HG03457 (cell line): Measurements from ENCODE around the gene TMEM145.

Source experiments
- ATAC-seq: cut with Tn5 transposase; IDR thresholded peaks from one replicate; pipeline ENCODE4 v1.9.1; 2021; ENCODE audit warnings: moderate number of reproducible peaks; ENCODE audit not compliant: unreplicated experiment

The TMEM145 gene

GRCh38 chr19:42357290-42357689 is 44.2 kb downstream of the TMEM145 start:
- ATAC-seq, result no peak

DNA sequence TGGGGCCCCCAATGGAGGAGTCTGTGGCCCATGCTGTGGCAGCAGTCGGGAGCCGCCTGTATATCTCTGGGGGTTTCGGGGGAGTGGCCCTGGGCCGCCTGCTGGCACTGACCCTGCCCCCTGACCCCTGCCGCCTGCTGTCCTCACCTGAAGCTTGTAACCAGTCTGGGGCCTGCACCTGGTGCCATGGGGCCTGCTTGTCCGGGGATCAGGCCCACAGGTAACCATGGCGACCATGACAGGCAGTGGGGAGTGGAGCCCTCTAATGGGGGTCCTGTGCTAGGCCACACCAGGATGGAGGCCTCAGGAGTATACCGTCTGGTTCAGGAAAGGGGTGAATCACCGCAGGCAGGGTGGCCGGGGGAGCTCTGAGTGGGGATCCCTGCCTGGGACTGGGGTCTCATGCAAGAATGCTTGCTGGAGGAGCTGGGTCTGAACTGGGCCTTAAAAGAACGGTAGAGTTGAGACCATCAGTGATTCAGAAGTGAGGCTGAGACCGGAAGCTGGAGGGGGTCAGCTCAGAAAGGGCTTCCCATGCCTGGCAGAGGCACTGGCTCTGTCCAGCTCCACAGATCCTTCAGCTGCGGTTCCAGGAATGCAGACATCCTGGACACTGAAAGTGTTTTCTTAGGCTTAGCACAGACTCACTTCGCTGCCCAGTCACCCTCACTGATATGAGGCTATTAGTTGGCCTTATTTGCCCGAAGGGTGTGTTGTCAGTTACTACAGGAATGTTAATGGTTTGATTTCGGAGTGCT is 47.9 kb downstream of the TMEM145 start:
- no peak for ATAC-seq

DNA sequence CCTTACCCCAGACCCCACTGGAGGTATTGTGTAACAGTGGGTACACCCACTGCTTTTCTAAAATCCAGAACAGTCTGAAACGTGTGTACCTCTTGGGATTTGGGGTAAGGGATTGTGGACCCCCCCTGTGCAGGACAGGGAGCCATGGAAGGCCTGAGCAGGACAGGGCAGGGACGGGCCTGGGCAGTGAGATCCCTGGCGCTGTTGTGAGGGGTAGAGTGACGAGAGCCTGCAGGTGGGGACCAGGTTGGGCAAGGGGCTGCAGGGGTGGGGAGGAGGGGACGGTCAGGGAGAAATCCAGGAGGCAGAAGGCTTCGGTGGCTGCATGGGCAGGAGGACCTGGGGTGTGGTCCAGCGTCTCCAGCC is 48.4 kb downstream of the TMEM145 start:
- no peak for ATAC-seq

- no peak for ATAC-seq
These were observed 49.2 kb downstream of the TMEM145 start for GRCh38 chr19:42362342-42362741.

GRCh38 chr19:42362891-42363440 is 49.9 kb downstream of the TMEM145 start:
- ATAC-seq, result no peak

GRCh38 chr19:42363614-42364346 is 50.7 kb downstream of the TMEM145 start:
- ATAC-seq, result no peak

DNA sequence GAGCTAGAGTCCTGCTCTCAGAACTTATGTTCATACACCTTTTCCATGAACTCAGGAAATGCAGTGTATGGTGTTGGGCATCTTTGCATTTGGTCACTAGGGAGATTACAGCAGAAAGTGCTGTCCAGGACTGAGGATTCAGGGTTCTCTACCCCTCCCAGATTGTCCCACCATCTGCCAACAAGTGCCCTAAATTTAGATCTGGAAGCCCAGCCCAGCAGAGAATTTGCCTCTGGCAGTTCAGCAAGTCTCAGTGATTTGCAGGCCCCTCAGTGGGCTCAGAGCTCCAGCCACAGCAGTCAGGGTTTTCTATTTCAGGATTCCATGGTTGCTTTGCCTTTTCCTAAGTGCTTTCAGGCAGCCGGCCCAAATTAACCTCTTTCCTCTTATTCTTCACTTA is 53.6 kb downstream of the TMEM145 start:
- ATAC-seq, result no peak

DNA sequence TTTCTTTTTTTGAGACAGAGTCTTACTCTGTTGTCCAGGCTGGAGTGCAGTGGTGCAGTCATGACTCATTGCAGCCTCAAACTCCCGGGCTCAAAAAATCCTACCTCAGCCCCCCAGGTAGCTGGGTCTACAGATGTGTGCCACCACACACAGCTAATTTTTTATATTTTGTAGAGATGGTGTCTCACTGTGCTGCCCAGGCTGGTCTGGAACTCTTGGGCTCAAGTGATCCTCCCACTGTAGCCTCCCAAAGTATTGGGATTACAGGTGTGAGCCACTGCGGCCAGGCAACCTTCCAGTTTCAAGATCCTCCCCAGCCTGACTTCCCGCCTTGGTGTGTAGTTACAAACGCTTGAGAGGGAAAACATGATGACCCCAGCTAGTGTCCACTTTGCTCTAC is 54.8 kb downstream of the TMEM145 start:
- no peak for ATAC-seq

GRCh38 chr19:42368360-42368759 is 55.3 kb downstream of the TMEM145 start:
- ATAC-seq, result no peak

GRCh38 chr19:42368765-42369164 is 55.7 kb downstream of the TMEM145 start:
- no peak for ATAC-seq

DNA sequence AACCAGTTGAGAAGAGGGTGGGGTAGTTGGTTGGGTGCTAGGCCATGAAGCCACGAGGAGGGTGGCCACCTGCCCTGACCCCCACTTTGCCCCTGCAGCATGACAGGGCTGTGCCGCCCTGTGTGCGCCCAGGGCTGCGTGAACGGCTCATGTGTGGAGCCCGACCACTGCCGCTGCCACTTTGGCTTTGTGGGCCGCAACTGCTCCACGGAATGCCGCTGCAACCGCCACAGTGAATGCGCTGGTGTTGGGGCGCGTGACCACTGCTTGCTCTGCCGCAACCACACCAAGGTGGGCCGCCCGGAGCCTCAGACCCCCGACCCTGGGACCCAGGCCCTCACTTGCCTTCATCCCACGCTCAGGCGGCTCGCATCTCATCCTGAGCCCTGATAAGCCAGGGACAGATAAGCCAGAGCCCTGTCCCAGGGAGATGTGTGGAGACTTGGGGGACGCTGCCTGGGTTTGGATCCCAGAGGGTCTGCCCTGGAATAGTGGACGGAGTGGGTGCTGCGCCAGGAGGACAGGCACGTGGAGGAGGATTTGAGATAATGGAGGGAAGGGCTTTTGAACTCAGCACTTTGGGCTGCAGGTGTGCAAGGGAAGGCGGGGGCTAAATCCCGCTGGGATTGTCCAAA is 56.4 kb downstream of the TMEM145 start:
- no peak for ATAC-seq

DNA sequence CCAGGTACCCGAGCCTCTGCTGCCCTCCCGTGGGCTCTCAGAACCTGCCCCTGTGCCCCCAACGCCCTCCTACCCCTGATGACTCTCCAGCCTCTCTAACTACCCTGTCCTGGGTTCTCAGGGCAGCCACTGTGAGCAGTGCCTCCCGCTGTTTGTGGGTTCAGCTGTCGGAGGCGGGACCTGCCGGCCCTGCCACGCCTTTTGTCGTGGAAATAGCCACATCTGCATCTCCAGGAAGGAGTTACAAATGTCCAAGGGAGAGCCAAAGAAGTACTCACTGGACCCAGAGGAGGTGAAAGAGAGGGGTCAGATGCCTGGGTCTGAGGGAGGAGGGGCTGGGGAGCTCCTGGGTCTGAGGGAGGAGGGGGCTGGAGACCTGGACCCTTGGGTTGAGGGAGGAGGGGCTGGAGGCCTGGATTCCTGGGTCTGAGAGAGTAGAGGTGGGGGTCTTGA is 57.0 kb downstream of the TMEM145 start:
- no peak for ATAC-seq

GRCh38 chr19:42370626-42371175 is 57.6 kb downstream of the TMEM145 start:
- no peak for ATAC-seq
